Dedifferentiated amniotic fluid mesenchymal stem cell (primary cell): Measurements from ENCODE around the gene MAEA.

Experiments
- DNase-seq: peaks from one replicate; pipeline ENCODE4 v3.0.0-alpha.2; 2016; ENCODE audit errors: extremely low spot score

The MAEA gene

DNA sequence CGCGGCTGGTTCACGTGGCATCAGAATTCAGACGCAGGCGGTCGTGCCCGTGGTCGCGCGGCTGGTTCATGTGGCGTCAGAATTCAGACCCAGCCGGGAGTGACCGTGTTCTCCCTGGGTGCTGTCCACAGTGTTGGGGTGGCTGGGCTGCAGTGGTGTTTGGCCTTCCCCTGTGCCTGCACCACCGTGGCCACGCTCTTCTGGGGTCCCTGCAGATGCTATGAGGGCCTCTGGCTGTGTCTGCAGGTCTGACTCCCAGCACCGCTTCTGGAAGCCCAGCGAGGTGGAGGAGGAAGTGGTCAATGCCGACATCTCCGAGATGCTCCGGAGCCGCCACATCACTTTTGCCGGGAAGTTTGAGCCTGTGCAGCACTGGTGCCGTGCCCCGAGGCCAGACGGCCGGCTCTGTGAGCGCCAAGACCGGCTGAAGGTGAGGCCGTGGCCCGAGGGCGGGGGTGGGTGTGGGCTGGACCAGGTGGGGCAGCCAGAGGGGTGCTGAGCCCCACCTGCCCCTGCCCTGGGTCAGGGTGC, 90.2 kb downstream of the MAEA start:
- DNase-seq: no peak

DNA sequence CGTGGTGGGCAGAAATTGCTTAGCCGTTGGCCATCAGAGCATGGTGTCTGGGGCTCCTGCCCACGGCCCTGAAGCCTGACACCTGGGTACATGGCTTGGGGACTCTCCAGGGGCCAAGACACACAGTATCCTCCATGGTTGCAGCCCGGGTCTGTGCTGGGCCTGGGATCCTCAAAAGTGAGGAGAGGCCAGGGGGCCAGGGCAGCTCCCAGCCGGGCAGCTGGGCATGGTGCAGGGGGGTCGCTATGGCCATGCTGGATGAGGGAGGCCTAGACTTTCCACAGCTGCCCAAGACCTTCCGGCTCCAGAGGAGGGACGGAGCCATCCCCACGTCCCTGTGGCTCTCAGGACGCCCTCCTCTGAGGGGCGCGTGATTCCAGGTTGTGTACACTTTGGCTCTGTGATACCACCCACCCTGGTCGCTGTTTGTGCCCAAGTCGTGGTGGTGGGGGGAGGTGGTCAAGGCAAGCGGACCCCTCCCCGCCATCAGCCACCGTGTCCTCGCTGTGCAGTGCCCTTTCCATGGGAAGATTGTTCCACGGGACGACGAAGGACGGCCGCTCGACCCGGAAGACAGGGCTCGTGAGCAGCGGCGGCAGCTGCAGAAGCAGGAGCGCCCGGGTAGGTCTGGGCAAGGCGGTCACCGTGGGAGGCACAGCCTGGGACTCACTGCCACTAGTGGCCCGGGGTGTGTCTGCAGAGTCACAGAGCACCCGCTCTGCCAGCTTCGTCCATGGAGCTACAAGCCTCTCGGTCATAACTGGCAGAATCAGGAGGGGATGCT, 90.9 kb downstream of the MAEA start:
- no peak for DNase-seq

DNA sequence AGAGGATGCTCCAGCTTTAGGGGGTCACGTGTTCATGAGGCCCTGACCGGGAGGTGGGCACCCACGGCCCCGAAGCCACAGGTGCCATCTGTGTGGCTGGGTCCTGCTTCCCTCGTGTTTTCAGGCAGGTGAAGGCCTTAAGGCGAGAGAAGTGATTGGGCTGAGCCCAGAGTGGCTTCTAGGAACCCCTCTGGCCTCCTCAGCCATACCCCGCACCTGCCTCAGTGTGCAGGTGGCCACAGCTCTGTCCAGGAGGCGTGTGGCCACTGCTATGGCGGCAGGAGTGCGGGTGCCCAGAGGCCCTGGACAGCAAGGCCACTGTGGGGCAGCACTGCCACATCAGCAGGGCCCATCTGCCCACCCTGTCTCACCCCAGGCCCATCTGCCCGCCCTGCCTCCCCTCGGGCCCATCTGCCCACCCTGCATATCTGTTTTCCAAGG, 91.5 kb downstream of the MAEA start:
- DNase-seq: no peak

DNA sequence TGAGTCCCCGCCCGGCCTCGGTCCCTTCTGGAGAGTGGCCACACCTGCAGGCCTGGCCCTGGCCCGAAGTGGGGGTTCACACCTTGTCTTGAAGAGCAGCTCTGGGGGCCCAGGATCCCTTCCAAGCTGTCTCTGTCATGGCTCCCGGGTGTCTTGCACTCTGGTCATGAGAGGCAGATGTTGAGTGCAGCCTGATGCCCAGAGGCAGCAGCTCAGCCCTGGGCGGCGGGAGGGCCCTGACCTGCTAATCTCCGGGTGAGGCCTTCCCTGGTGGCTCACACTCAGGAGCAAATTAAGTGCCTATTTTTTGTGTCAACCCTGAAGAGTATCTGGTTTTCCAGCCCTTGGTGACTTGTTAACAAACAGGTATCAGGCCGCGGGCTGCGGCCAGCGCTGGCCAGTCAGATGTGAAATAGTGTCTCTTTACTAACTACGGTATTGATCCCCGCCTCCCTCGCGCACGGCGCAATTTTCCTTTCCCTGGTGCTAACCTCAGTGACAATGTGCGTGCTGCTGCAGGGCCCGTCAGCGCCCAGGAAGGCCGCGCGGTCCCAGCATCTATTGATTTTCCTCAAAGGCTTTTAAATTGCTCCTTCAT, 92.4 kb downstream of the MAEA start:
- DNase-seq: no peak

DNA sequence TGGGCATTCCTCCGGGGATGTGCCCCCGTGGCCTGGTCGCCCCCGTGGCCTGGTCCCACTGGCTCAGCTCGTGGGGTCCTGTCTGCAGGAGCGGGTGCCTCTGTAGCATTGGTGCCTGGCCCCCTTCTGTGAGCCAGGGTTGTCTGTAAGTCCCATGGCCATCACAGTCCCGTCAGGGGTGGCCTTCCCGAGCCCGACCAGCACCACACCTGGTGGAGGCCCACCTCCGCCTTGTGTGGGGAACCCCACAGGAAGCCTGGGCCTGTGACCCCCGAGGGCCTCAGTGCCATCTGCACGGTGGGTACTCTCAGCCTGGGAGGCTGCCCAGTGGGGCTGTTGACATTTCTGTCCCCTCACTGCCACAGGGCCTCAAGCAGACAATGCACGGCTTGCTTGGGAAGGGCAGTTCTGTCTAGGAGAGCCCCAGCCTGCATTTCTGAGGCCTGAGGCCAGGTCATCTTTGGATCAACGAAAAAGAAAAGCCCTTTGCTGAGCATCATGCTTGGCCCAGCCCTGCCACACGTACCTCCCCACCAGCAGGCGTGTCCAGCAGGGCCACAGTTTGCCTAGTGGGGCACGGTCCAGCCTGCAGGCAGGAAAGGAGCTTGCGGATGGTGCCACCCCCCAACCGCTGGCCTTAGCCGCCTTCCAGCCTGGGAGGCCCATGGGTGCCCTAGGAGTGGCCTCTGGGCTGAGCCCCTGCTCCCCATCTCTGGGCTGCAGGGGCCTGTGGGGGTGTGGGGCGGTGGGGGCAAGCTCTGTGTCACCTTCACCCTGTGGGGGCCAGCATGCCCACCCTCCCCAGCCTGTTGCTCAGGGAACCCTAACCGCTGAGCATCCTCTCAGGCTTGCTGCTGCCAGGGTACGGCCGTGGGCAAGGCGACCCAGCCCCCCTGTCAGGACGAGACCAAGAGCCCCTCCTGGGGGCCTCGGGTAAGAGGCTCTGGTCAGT, 93.4 kb downstream of the MAEA start:
- no peak for DNase-seq

DNA sequence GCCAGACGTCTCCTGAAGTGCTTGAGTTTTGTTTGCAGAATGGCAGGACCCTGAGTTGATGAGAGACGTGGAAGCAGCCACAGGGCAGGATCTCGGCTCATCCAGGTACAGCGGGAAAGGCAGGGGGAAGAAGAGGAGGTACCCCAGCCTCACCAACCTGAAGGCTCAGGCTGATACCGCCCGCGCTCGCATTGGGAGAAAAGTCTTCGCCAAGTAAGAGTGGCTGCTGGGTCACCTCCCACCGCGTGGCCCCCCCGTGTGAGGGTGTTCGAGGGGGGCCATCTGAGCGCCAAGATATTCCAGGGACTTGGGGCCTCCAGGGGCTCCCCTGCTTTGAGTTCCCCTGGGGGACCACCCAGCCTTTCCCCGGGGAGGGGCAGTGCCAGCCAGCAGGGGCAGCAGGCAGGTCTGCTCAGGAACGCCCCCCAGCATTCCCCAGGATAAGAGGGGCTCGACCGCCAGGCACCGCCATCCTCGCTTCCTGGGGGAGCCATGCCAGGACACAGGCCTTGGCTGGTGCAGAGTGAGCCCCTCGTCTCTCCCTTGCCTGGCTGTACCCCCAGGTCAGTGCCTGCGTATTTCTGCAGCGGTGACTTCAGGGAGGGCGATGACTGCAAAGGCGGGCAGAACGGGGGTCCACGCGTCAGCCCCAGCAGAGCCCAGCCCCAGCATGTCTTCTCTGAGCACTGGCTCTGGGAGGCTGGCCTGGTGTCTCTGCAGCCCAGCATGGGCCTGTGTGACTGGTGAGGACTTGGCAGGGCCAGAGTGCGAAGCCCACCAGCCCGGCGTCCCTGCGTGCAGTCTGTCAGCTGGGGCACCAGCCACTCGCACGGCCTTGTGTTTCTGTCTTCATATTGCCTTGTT, 94.3 kb downstream of the MAEA start:
- no peak for DNase-seq

DNA sequence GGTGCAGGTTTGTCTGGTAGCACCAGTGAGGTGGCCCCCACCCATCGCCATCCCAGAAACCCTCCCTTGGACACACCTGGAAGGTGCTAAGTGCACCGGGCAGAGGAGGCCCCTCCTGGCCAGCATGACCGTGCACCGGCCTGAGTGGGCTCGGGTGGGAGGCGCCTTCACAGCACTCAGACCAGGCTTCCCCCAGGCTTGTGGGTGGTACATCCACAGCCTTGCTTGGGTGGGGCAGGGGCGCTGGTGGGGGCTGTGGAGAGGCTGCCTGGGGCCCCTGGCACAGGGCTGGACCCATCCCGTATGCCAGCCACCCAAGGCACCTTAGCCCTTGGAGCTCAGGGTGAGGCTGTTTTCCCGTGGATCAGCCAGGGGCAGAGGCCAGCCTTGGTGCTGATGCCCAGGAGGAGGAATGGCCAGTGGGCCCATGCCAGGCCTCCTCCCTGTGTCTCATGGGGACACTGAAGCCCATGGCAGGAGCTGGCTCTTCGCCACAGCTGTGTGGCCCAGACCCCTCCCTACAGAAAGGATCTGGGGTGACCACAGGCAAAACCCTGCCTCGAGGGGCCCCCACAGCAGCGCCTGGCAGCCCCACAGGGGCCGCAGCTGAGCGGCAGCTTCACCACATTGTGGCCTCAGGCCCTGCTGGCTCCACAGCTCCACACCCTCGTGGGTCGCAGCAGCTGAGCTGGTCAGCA, 95.1 kb downstream of the MAEA start:
- DNase-seq: no peak

DNA sequence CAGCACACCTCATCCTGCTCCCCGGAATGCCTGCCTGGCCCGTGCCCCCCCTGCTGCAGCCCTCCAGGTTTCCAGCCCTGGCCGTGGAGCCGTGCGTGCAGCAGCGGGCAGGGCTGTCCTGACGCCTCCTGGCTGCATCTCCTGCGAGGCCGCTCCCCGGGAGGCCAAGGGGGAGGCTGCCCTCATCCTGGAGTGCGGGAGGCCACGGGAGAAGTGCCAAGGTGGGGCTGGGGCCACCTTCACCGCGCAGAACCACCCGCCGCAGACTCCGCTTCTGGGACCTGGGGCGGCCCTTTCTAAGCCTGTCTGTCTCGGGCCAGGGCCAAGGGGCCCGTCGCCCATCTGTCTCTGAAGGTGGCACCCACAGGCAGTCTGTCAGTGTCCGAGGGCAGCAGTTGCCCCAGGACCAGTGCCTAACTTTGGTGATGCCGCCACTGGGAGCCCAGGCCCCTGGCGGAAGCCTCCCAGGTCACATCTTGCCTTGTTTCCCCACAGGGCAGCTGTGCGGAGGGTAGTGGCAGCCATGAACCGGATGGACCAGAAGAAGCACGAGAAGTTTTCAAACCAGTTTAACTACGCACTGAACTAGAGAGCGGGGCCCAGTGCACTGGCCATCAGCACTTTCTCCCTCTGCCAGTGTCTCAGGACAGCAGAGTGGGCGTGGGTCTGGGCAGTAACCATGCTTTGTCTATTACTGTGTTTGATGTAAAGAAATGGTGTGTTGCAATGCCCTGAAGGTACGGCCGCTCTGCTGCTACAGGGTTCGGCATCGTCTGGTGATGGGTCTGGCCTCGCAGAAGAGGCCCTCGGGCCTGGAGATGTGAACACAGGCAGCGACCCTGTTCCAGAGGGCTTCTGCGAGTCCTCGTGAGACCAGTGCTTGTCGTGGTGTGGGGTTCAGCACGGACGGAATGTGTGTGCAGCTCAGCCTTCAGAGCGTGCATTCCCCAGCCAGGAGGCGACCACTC, 96.0 kb downstream of the MAEA start:
- no peak for DNase-seq
